Activated CD8-positive, alpha-beta memory T cell treated with anti-CD3 and anti-CD28 coated beads, Interleukin-2, amount 10 ng/mL, durations not matched to agents 7 days and 5 days (primary cell): Measurements from ENCODE around the gene NLN. TPM values are rescaled to one million over a fixed set of nuclear protein-coding genes. Genes with fewer than 3 reads are reported as not detected.
"Not testable (repeated sequence)": the region's sequence is repeated elsewhere in the genome, so short reads cannot be mapped to it uniquely, and the experiment has no call there.

Experiments used
- ATAC-seq: fragments of 150-1000 bp; cut with Tn5 transposase; one replicate; pipeline ENCODE4 v1.10.0; 2021; ENCODE audit warnings: moderate library complexity
- CTCF ChIA-PET: fragments of 350-600 bp; sonication (Branson Sonifier 250); formaldehyde crosslinking; loops from one replicate; lab custom pipeline; 2021; ENCODE audit warnings: antibody characterized with exemption; lab: Charles Lee
- DNase-seq: peaks from one replicate; pipeline ENCODE4 v3.0.0-alpha.2; 2020
- H3K27ac Mint-ChIP-seq: one replicate; pipeline ENCODE4 v1.8.0; 2021; ENCODE audit warnings: mild to moderate bottlenecking, mixed read lengths
- H3K27me3 Mint-ChIP-seq: one replicate; pipeline ENCODE4 v1.8.0; 2021; ENCODE audit warnings: mixed read lengths
- H3K36me3 Mint-ChIP-seq: one replicate; pipeline ENCODE4 v1.8.0; 2021; ENCODE audit warnings: mild to moderate bottlenecking, mixed read lengths
- H3K4me1 Mint-ChIP-seq: one replicate; pipeline ENCODE4 v1.8.0; 2021; ENCODE audit warnings: mixed read lengths
- H3K4me3 Mint-ChIP-seq: one replicate; pipeline ENCODE4 v1.8.0; 2021; ENCODE audit warnings: mild to moderate bottlenecking, moderate library complexity, mixed read lengths
- H3K9me3 Mint-ChIP-seq: one replicate; pipeline ENCODE4 v1.8.0; 2022; ENCODE audit warnings: low read depth, mixed read lengths
- total RNA-seq, 2 experiments: library from RNA; stranded (reverse); gene quantifications; one replicate each; pipeline ENCODE4 v1.2.3, GENCODE V29; 2021

Gene NLN
- total RNA-seq, 2 experiments from 2014 or later = 15.8 to 19.6 TPM

DNA sequence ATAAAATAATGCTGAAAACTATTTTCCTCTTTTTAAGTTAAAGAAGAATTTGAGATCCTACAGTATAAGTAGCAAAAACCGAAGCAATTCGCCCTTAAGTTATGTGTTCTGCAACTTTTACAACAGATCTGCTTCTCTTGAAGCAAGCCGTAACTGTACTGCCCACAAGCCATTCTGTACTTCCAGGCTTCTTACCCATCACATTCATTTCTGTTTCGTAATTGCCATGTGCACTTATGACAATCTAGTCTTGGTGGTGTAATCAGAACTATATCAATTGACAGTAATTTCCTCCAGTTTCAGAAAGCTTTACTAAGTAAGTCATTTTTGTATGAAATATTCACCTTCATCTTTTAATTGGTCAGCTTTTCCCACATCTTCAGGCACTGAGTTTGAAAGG lies 13.9 kb upstream of the NLN start:
- no peaks in the 10 kb centered on the region for H3K27me3 Mint-ChIP-seq
- no peak for DNase-seq
- no peak for ATAC-seq
- H3K9me3 Mint-ChIP-seq = no peaks in the 10 kb centered on the region
- no peak overlapping the region for H3K4me3 Mint-ChIP-seq
- CTCF ChIA-PET = no interaction called here
- no peak overlapping the region for H3K27ac Mint-ChIP-seq
- peaks cover 22% of the 10 kb centered on the region for H3K36me3 Mint-ChIP-seq
- no peaks in the 10 kb centered on the region for H3K4me1 Mint-ChIP-seq

DNA sequence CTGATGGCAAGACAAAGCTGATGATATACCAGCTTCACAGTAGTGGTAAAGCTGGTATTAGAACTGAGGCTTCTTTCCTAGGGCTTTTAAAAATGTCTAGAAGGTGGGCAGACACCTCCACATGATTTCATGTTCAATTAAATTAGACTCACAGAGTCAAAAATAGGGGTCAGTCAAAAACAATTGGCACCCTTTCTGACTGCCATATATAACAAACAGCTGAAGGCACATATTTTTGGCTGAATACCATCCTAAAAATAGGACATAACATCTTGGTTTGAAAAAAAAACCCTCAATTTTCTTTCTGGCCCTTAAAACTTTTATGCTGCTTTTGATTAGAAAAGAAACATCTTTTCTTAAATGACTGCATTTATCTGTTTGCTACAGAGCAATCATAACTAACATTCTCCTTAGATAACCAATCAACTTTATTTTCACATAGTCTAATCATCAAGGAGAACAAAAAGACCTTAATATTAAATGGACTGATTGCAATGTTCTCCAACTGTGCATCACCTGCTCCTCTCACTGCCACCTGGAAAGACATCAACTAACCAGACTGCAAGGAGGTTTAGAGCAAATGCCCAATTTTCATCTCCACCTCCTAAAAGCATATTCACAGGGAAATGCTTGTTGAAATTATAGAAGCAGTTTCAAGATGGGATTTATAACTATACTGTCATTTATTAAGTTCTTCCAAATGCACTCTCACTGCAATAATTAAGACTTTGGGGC lies 3.3 kb upstream of the NLN start:
- no peak overlapping the region for H3K27ac Mint-ChIP-seq
- CTCF ChIA-PET = no interaction called here
- H3K27me3 Mint-ChIP-seq = no peaks in the 10 kb centered on the region
- H3K9me3 Mint-ChIP-seq = no peaks in the 10 kb centered on the region
- DNase-seq (no peak), ATAC-seq (no peak)
- peaks cover 19% of the 10 kb centered on the region for H3K36me3 Mint-ChIP-seq
- H3K4me1 Mint-ChIP-seq = peaks cover 25% of the 10 kb centered on the region
- peak overlapping the region; percentile 7 for H3K4me3 Mint-ChIP-seq

GRCh38 chr5:65721050-65721719 lies 820 bp upstream of the NLN start:
- H3K4me1 Mint-ChIP-seq = peaks cover 32% of the 10 kb centered on the region
- H3K27me3 Mint-ChIP-seq = no peaks in the 10 kb centered on the region
- ATAC-seq (peak; percentile 5), DNase-seq (peak; percentile 45)
- H3K9me3 Mint-ChIP-seq = no peaks in the 10 kb centered on the region
- peak overlapping the region; percentile 83 for H3K27ac Mint-ChIP-seq
- CTCF ChIA-PET = interaction anchor here (0.8 to 1.7 kb wide), 3 partner anchors 84 to 450 kb away, joined by 3 to 4 read pairs (median 4); no protein-coding TSS in a partner anchor
- H3K36me3 Mint-ChIP-seq = peaks cover 12% of the 10 kb centered on the region
- H3K4me3 Mint-ChIP-seq = peak overlapping the region; percentile 91

DNA sequence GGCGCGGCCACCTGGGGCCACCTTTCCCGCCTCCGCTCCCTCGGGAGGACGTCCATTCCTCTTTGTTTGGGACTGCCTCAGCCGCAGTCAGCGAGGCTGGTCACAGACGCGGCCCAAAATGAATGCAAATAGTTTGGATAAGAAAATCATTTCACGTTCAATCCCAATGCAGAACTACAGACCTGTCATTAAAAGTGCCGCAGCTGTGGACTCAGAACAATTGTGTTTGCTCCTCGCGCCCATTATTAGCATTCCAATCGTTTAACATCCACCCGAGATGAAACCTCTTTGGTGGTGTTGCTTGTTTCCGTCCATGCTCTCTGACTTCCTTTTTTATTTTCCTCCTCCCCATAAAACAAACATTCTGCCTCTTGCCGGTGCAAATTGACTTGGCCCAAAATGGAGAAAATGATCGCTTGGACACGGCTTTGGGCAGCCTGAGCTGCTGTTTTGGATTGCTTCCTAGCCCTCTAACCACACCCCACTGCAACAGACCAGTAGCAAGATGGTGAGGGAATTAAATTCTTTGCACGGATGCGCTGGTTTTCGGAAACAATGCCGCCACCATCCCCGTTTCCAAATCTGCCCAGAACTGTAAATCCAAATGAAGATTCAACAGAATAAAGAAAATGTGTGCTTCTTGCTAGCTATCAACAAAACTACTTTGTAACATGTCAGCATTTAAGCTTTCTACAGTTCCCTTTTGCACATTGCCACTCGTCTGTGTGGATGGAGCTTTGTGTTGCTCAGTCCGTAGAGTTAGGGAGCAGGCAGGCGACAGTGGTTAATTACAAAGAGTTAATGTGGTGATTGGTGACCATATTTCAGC lies 784 bp downstream of the NLN start:
- Mint-ChIP-seq H3K4me3 (peak overlapping the region; percentile 91), H3K9me3 (no peaks in the 10 kb centered on the region), H3K36me3 (peaks cover 12% of the 10 kb centered on the region), H3K27ac (peak overlapping the region; percentile 81), H3K27me3 (no peaks in the 10 kb centered on the region), H3K4me1 (peaks cover 32% of the 10 kb centered on the region)
- DNase-seq (no peak), ATAC-seq (no peak)
- CTCF ChIA-PET = interaction anchor here (1.4 to 1.7 kb wide), 2 partner anchors 14 to 20 kb away, joined by 3 read pairs; no protein-coding TSS in a partner anchor

- H3K27ac Mint-ChIP-seq = no peak overlapping the region
- no peaks in the 10 kb centered on the region for H3K9me3 Mint-ChIP-seq
- H3K36me3 Mint-ChIP-seq = peaks cover 8% of the 10 kb centered on the region
- H3K27me3 Mint-ChIP-seq = no peaks in the 10 kb centered on the region
- DNase-seq (no peak), ATAC-seq (no peak)
- CTCF ChIA-PET = no interaction called here
- H3K4me1 Mint-ChIP-seq = peaks cover 14% of the 10 kb centered on the region
- no peak overlapping the region for H3K4me3 Mint-ChIP-seq
These were observed 5.6 kb downstream of the NLN start for GRCh38 chr5:65727491-65728156.

DNA sequence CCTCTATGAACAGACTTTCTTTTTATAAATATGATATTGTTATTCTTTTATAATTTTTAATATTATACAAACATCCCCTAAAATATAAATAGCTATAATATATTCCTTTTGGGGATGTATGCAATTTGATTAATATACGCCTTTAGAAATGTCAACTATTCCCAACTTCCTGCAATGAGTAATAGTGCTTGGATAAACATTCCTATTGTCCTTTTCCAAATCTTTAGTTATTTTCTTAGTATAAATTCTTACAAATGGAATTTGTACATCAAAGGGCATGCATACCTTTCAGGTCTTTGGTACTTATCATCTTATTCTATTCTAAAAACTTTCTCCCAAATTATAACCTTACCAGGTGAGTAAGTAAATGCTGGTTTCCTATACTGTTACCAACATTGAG lies 6.2 kb downstream of the NLN start:
- CTCF ChIA-PET = no interaction called here
- Mint-ChIP-seq H3K27me3 (no peaks in the 10 kb centered on the region), H3K9me3 (no peaks in the 10 kb centered on the region), H3K4me1 (peaks cover 8% of the 10 kb centered on the region), H3K4me3 (no peak overlapping the region), H3K36me3 (peaks cover 4% of the 10 kb centered on the region), H3K27ac (no peak overlapping the region)
- ATAC-seq (no peak), DNase-seq (no peak)

DNA sequence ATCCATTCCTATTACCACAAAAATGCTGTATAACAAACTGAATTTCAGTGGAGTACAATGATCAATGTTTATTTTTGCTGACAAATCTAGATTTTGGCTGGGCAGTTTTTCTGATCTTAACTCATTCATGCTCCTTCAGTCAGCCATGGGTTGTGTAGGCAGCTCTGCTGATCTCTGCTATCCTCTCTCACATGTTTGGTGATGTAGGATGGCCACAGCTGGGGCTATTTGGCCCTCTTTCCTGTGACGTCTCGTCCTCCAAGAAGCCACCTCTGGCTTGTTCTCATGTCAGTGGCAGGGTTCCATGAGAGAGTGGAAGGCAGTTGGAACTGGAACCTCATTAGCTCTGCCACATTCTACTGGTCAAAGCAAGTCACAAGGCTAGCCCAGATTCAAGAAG lies 8.9 kb downstream of the NLN start:
- Mint-ChIP-seq H3K27me3 (no peaks in the 10 kb centered on the region), H3K9me3 (no peaks in the 10 kb centered on the region), H3K27ac (no peak overlapping the region), H3K4me1 (peaks cover 5% of the 10 kb centered on the region), H3K36me3 (peaks cover 4% of the 10 kb centered on the region), H3K4me3 (no peak overlapping the region)
- ATAC-seq (no peak), DNase-seq (no peak)
- CTCF ChIA-PET = no interaction called here

GRCh38 chr5:65732046-65732445 lies 10.0 kb downstream of the NLN start:
- not testable (repeated sequence) for H3K9me3 Mint-ChIP-seq, H3K36me3 Mint-ChIP-seq, H3K27me3 Mint-ChIP-seq, H3K4me3 Mint-ChIP-seq, DNase-seq, H3K4me1 Mint-ChIP-seq, H3K27ac Mint-ChIP-seq, ATAC-seq
- CTCF ChIA-PET = interaction anchor here (0.6 kb wide), 1 partner anchor 1503 kb away, joined by 4 read pairs; no protein-coding TSS in a partner anchor

DNA sequence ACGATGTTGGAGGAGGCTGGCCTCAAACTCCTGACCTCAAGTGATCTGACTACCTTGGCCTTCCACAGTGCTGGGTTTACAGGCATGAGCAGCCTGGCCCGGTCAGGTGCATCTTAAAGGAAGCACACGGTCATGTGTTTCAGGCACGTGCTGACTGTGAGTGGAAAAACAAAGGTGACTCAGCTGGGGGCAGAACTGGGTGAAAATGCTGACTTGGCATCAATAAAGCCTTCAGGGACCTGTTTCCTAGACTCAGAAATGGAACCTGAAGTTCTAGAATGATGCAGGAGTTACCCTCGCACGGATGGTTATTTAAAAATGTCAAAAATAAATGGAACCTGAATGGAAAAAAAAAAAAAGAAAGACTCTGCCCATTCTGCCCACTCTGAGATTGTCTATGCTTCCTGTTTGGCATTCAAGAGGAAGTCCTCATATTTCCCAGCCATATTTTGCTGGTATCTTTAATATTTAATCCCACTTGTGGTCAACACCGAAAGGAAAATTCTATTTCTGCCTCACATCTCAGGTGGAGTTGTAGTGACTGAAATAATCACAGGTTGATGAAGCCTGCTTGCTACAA lies 12.3 kb downstream of the NLN start:
- DNase-seq, H3K27ac Mint-ChIP-seq, H3K4me3 Mint-ChIP-seq, H3K9me3 Mint-ChIP-seq, H3K36me3 Mint-ChIP-seq, H3K4me1 Mint-ChIP-seq, CTCF ChIA-PET, ATAC-seq, H3K27me3 Mint-ChIP-seq: not testable (repeated sequence)

- DNase-seq (no peak), ATAC-seq (no peak)
- Mint-ChIP-seq H3K4me1 (peaks cover 5% of the 10 kb centered on the region), H3K9me3 (no peaks in the 10 kb centered on the region), H3K36me3 (peaks cover 10% of the 10 kb centered on the region), H3K27me3 (no peaks in the 10 kb centered on the region), H3K27ac (no peak overlapping the region), H3K4me3 (no peak overlapping the region)
- CTCF ChIA-PET = no interaction called here
These were observed 12.9 kb downstream of the NLN start for GRCh38 chr5:65734921-65735320.

- ATAC-seq (no peak), DNase-seq (no peak)
- H3K4me3 Mint-ChIP-seq = no peak overlapping the region
- H3K27ac Mint-ChIP-seq = no peak overlapping the region
- peaks cover 10% of the 10 kb centered on the region for H3K4me1 Mint-ChIP-seq
- CTCF ChIA-PET = no interaction called here
- H3K27me3 Mint-ChIP-seq = no peaks in the 10 kb centered on the region
- no peaks in the 10 kb centered on the region for H3K9me3 Mint-ChIP-seq
- H3K36me3 Mint-ChIP-seq = peaks cover 7% of the 10 kb centered on the region
These were observed 14.0 kb downstream of the NLN start for GRCh38 chr5:65736011-65736410.

- CTCF ChIA-PET = no interaction called here
- peaks cover 16% of the 10 kb centered on the region for H3K4me1 Mint-ChIP-seq
- no peak overlapping the region for H3K4me3 Mint-ChIP-seq
- H3K36me3 Mint-ChIP-seq = peaks cover 7% of the 10 kb centered on the region
- H3K27ac Mint-ChIP-seq = no peak overlapping the region
- no peaks in the 10 kb centered on the region for H3K9me3 Mint-ChIP-seq
- no peaks in the 10 kb centered on the region for H3K27me3 Mint-ChIP-seq
- DNase-seq (no peak), ATAC-seq (no peak)
These were observed 15.8 kb downstream of the NLN start for GRCh38 chr5:65737842-65738241.

DNA sequence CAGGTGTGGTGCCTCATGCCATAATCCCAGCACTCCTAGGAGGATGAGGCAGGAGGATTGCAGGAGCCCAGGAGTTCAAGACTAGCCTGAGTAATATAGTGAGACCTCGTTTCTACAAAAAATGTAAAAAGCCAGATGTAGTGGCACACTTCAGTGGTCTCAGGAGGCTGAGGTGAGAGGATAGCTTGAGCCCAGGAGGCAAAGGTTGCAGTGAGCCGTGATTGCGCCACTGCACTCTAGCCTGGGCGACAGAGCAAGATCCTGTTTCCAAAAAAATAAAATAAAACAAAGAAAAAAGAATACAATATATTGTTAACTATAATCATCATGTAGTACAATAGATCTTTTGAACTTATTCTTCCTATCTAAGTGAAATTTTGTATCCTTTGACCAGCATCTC lies 16.3 kb downstream of the NLN start:
- no peak overlapping the region for H3K4me3 Mint-ChIP-seq
- peaks cover 7% of the 10 kb centered on the region for H3K36me3 Mint-ChIP-seq
- H3K27ac Mint-ChIP-seq = no peak overlapping the region
- CTCF ChIA-PET = no interaction called here
- peaks cover 18% of the 10 kb centered on the region for H3K4me1 Mint-ChIP-seq
- DNase-seq (no peak), ATAC-seq (no peak)
- no peaks in the 10 kb centered on the region for H3K27me3 Mint-ChIP-seq
- H3K9me3 Mint-ChIP-seq = no peaks in the 10 kb centered on the region
